Measurements from ENCODE around the gene SRP68. TPM values are rescaled to one million over a fixed set of nuclear protein-coding genes. Genes with fewer than 3 reads are reported as not detected.

Gene SRP68
- total RNA-seq, 6 experiments from 2014 or later: 95.3 to 104 (median 100.0) TPM

GRCh38 chr17:76025294-76025693 lies 47.0 kb downstream of the SRP68 start:
- Mint-ChIP-seq H3K36me3 (ENCODE audit: low read depth) (no peaks in the 10 kb centered on the region), H3K27me3 (ENCODE audit: insufficient read depth) (peaks cover 10% of the 10 kb centered on the region), H3K4me3 (no peak overlapping the region), H3K27ac (no peak overlapping the region), H3K9me3 (no peaks in the 10 kb centered on the region), H3K4me1 (ENCODE audit: low read depth) (peaks cover 9% of the 10 kb centered on the region)
- no peak for DNase-seq
- TF ChIP-seq CTCF (IDR thresholded peaks at IDR 0.05): no peak

GRCh38 chr17:76024353-76024752 lies 48.0 kb downstream of the SRP68 start:
- peaks cover 2% of the 10 kb centered on the region for H3K4me1 Mint-ChIP-seq (ENCODE audit: low read depth)
- H3K27ac Mint-ChIP-seq: no peak overlapping the region
- no peaks in the 10 kb centered on the region for H3K36me3 Mint-ChIP-seq (ENCODE audit: low read depth)
- no peak overlapping the region for H3K4me3 Mint-ChIP-seq
- DNase-seq: no peak
- TF ChIP-seq CTCF (IDR thresholded peaks at IDR 0.05): no peak
- H3K9me3 Mint-ChIP-seq: no peaks in the 10 kb centered on the region
- H3K27me3 Mint-ChIP-seq (ENCODE audit: insufficient read depth): peaks cover 12% of the 10 kb centered on the region

GRCh38 chr17:76023900-76024237 lies 48.4 kb downstream of the SRP68 start:
- no peak for DNase-seq
- no peak for TF ChIP-seq CTCF (IDR thresholded peaks at IDR 0.05)
- Mint-ChIP-seq H3K36me3 (ENCODE audit: low read depth) (no peaks in the 10 kb centered on the region), H3K9me3 (no peaks in the 10 kb centered on the region), H3K27ac (no peak overlapping the region), H3K4me3 (no peak overlapping the region), H3K27me3 (ENCODE audit: insufficient read depth) (peaks cover 12% of the 10 kb centered on the region), H3K4me1 (ENCODE audit: low read depth) (no peaks in the 10 kb centered on the region)

GRCh38 chr17:76022973-76023899 lies 49.1 kb downstream of the SRP68 start:
- no peak for TF ChIP-seq CTCF (IDR thresholded peaks at IDR 0.05)
- Mint-ChIP-seq H3K9me3 (no peaks in the 10 kb centered on the region), H3K4me3 (no peak overlapping the region), H3K36me3 (ENCODE audit: low read depth) (no peaks in the 10 kb centered on the region), H3K27ac (no peak overlapping the region), H3K27me3 (ENCODE audit: insufficient read depth) (peaks cover 12% of the 10 kb centered on the region), H3K4me1 (ENCODE audit: low read depth) (no peaks in the 10 kb centered on the region)
- DNase-seq: no peak

GRCh38 chr17:76022285-76022684 lies 50.0 kb downstream of the SRP68 start:
- no peak for DNase-seq
- H3K4me3 Mint-ChIP-seq: no peak overlapping the region
- H3K4me1 Mint-ChIP-seq (ENCODE audit: low read depth): no peaks in the 10 kb centered on the region
- peaks cover 12% of the 10 kb centered on the region for H3K27me3 Mint-ChIP-seq (ENCODE audit: insufficient read depth)
- H3K27ac Mint-ChIP-seq: no peak overlapping the region
- TF ChIP-seq CTCF (IDR thresholded peaks at IDR 0.05): no peak
- H3K9me3 Mint-ChIP-seq: no peaks in the 10 kb centered on the region
- no peaks in the 10 kb centered on the region for H3K36me3 Mint-ChIP-seq (ENCODE audit: low read depth)

Data from HFFc6 (cell line).